Neural cell (in vitro differentiated cells): ENCODE data around the gene C1QTNF1. TPM values are rescaled to one million over a fixed set of nuclear protein-coding genes. Genes with fewer than 3 reads are reported as not detected.

Experiments used
- H2AFZ ChIP-seq: fragments of 200-600, 300-800 bp; sonication (generic), shearing (Covaris generic); 2 replicates; pipeline ENCODE4 v1.6.0; 2014; ENCODE audit warnings: low read depth, mild to moderate bottlenecking, antibody characterized with exemption, low read length, moderate library complexity
- H3F3A ChIP-seq: fragments of 200-600 bp; shearing (Covaris generic); 2 replicates; pipeline ENCODE4 v1.6.1; 2016; ENCODE audit warnings: mild to moderate bottlenecking, moderate library complexity, mixed read lengths, antibody characterized with exemption, low read length; ENCODE audit not compliant: insufficient read depth, poor library complexity, severe bottlenecking
- H3K27ac ChIP-seq: fragments of 200-600, 300-800 bp; sonication (generic), shearing (Covaris generic); 2 replicates; pipeline ENCODE4 v1.5.1; 2014; ENCODE audit warnings: mild to moderate bottlenecking, low read length, moderate library complexity
- H3K27me3 ChIP-seq: fragments of 300-800, 200-600 bp; sonication (generic), shearing (Covaris generic); 2 replicates; pipeline ENCODE4 v1.6.0; 2014; ENCODE audit warnings: mild to moderate bottlenecking, low read depth, low read length, moderate library complexity; ENCODE audit not compliant: insufficient read depth
- H3K36me3 ChIP-seq: fragments of 300-800, 200-600 bp; sonication (generic), shearing (Covaris generic); 2 replicates; pipeline ENCODE4 v1.5.1; 2014; ENCODE audit warnings: mild to moderate bottlenecking, antibody characterized with exemption, low read length, moderate library complexity; ENCODE audit not compliant: insufficient read depth
- H3K4me2 ChIP-seq: fragments of 300-800, 200-600 bp; sonication (generic), shearing (Covaris generic); 2 replicates; pipeline ENCODE4 v1.6.0; 2014; ENCODE audit warnings: mild to moderate bottlenecking, low read length
- H3K4me3 ChIP-seq: fragments of 300-800, 200-600 bp; sonication (generic), shearing (Covaris generic); 2 replicates; pipeline ENCODE4 v1.5.1; 2014; ENCODE audit warnings: mild to moderate bottlenecking, low read length, moderate library complexity
- H3K79me2 ChIP-seq: fragments of 200-600 bp; shearing (Covaris generic); replicated peaks from 2 replicates; pipeline ENCODE4 v1.6.0; 2014; ENCODE audit warnings: mild to moderate bottlenecking, low read length, moderate library complexity; ENCODE audit not compliant: insufficient read depth
- H3K9ac ChIP-seq: fragments of 300-800, 200-600 bp; sonication (generic), shearing (Covaris generic); 2 replicates; pipeline ENCODE4 v1.6.1; 2016; ENCODE audit warnings: mild to moderate bottlenecking, low read length, mixed read lengths
- H3K9me2 ChIP-seq: fragments of 200-600 bp; shearing (Covaris generic); 2 replicates; pipeline ENCODE4 v1.6.1; 2016; ENCODE audit warnings: mild to moderate bottlenecking, low read length, mixed read lengths; ENCODE audit not compliant: insufficient read depth
- H3K9me3 ChIP-seq: fragments of 200-600, 300-800 bp; sonication (generic), shearing (Covaris generic); 2 replicates; pipeline ENCODE4 v1.6.1; 2016; ENCODE audit warnings: mild to moderate bottlenecking, mixed run types, low read length, moderate library complexity, mixed read lengths
- H4K20me1 ChIP-seq: fragments of 200-600 bp; shearing (Covaris generic); 2 replicates; pipeline ENCODE4 v1.6.1; 2016; ENCODE audit warnings: mild to moderate bottlenecking, mixed run types; ENCODE audit not compliant: insufficient read depth
- CTCF ChIP-seq: fragments of 450-650 bp; IDR thresholded peaks from 2 replicates; pipeline ENCODE4 v1.5.1; 2014; ENCODE audit warnings: antibody characterized with exemption, mild to moderate bottlenecking, moderate library complexity; ENCODE audit not compliant: poor library complexity, severe bottlenecking
- EP300 ChIP-seq: fragments of 450-650 bp; conservative IDR thresholded peaks from 2 replicates; pipeline ENCODE4 v1.6.1; 2014; ENCODE audit warnings: antibody characterized with exemption, mild to moderate bottlenecking, moderate library complexity; ENCODE audit not compliant: poor library complexity, severe bottlenecking
- EZH2 ChIP-seq: fragments of 200-600, 300-800 bp; shearing (Covaris generic), sonication (generic); IDR thresholded peaks from 2 replicates; pipeline ENCODE4 v1.6.1; 2014; ENCODE audit warnings: antibody characterized with exemption, low read length, borderline replicate concordance, mild to moderate bottlenecking; ENCODE audit not compliant: insufficient read depth, poor library complexity, severe bottlenecking
- MXI1 ChIP-seq: fragments of 450-650 bp; conservative IDR thresholded peaks from 2 replicates; pipeline ENCODE4 v1.6.1; 2014; ENCODE audit warnings: antibody characterized with exemption, mild to moderate bottlenecking; ENCODE audit not compliant: poor library complexity, severe bottlenecking
- POLR2AphosphoS5 ChIP-seq: IDR thresholded peaks from 2 replicates; pipeline ENCODE4 v1.6.1; 2012
- RAD21 ChIP-seq: fragments of 450-650 bp; conservative IDR thresholded peaks from 2 replicates; pipeline ENCODE4 v1.6.1; 2014; ENCODE audit warnings: antibody characterized with exemption, mild to moderate bottlenecking, moderate library complexity
- REST ChIP-seq: IDR thresholded peaks from 2 replicates; pipeline ENCODE4 v1.6.1; 2012; ENCODE audit warnings: borderline replicate concordance
- SMC3 ChIP-seq: fragments of 450-650 bp; conservative IDR thresholded peaks from 2 replicates; pipeline ENCODE4 v1.6.1; 2014; ENCODE audit warnings: antibody characterized with exemption, mild to moderate bottlenecking, moderate library complexity; ENCODE audit not compliant: poor library complexity
- TAF1 ChIP-seq: IDR thresholded peaks from 2 replicates; pipeline ENCODE4 v1.6.1; 2012; ENCODE audit warnings: low read depth
- polyA plus RNA-seq: library from polyadenylated mRNA; depleted of rRNA; stranded (reverse); fragments of >200 nt; gene quantifications from 2 replicates; pipeline ENCODE4 v1.2.3, GENCODE V29; 2014

Gene C1QTNF1
- polyA plus RNA-seq, 1 donor from 2014 or later = 0.16 TPM

GRCh38 chr17:78985395-78985794 lies 38.6 kb upstream of the C1QTNF1 start:
- Histone ChIP-seq H3K27ac (no peak overlapping the region), H3K36me3 (no peaks in the 10 kb centered on the region), H3K9me2 (no peaks in the 10 kb centered on the region), H3K4me3 (no peak overlapping the region), H3K27me3 (no peaks in the 10 kb centered on the region), H3K9me3 (no peaks in the 10 kb centered on the region), H2AFZ (no peak overlapping the region), H3K4me2 (no peak overlapping the region), H4K20me1 (no peaks in the 10 kb centered on the region), H3K79me2 (no peaks in the 10 kb centered on the region), H3F3A (no peaks in the 10 kb centered on the region), H3K9ac (no peak overlapping the region)
- TF ChIP-seq RAD21 (no peak), CTCF (no peak), TAF1 (no peak), MXI1 (no peak), POLR2AphosphoS5 (no peak), REST (no peak), EP300 (no peak)

GRCh38 chr17:78986048-78986648 lies 37.8 kb upstream of the C1QTNF1 start:
- Histone ChIP-seq H3K4me2 (no peak overlapping the region), H3K27ac (no peak overlapping the region), H3K79me2 (no peaks in the 10 kb centered on the region), H3K9me3 (no peaks in the 10 kb centered on the region), H3F3A (no peaks in the 10 kb centered on the region), H3K27me3 (no peaks in the 10 kb centered on the region), H3K9me2 (no peaks in the 10 kb centered on the region), H2AFZ (no peak overlapping the region), H4K20me1 (no peaks in the 10 kb centered on the region), H3K9ac (no peak overlapping the region), H3K36me3 (no peaks in the 10 kb centered on the region), H3K4me3 (no peak overlapping the region)
- TF ChIP-seq CTCF (no peak), EP300 (no peak), RAD21 (no peak), EZH2 (no peak), REST (no peak), MXI1 (no peak), POLR2AphosphoS5 (no peak), SMC3 (no peak)
